ENCODE measurements around the gene CISD1.

Gene CISD1

DNA sequence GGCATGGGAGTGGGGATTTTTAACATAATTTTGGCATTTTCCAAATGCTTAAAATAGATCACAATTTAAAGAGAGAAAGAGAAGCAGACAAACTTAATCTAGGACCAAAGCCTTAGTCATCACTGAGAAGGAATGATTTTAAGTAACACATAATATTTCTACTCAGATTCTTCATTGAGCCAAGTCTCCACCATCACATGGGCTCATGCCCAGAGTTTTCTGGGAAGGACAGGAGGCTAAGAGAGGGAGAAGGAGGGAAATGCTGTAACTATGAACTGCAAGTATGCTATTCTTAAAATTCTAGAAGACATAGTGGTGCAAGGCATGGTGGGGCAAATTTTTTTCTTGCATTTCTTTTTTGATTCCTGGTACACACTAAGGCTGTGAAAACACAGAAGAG is 42.1 kb downstream of the CISD1 start:
- no peak for DNase-seq (ENCODE audit: low read depth)

GRCh38 chr10:58316874-58317273 is 47.9 kb downstream of the CISD1 start:
- no peak for DNase-seq (ENCODE audit: low read depth)

GRCh38 chr10:58318346-58318745 is 49.4 kb downstream of the CISD1 start:
- DNase-seq (ENCODE audit: low read depth), result no peak

- DNase-seq (ENCODE audit: low read depth), result no peak
Observed at GRCh38 chr10:58319599-58319998, 50.6 kb downstream of the CISD1 start.

GRCh38 chr10:58320351-58321049 is 51.5 kb downstream of the CISD1 start:
- DNase-seq (ENCODE audit: low read depth), result no peak

GRCh38 chr10:58322072-58322834 is 53.3 kb downstream of the CISD1 start:
- no peak for DNase-seq (ENCODE audit: low read depth)

DNA sequence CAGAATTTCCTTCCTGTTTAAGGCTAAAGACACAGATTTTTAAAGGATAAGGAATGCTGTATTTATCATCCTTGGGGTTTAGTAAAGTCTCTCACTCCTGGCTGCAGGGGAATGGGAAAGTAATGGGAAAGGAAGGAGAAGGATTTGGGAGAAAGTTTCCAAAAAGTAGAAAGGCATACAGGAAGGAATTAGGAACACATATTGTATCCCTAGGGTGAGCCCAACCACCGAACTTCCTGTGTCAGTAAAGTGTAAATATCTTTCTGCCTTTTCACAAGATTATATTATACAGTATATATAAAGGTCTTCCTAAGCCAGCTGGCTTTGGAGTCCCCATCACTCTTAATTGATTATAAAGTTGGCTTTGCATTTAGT is 53.9 kb downstream of the CISD1 start:
- DNase-seq (ENCODE audit: low read depth), result no peak

DNA sequence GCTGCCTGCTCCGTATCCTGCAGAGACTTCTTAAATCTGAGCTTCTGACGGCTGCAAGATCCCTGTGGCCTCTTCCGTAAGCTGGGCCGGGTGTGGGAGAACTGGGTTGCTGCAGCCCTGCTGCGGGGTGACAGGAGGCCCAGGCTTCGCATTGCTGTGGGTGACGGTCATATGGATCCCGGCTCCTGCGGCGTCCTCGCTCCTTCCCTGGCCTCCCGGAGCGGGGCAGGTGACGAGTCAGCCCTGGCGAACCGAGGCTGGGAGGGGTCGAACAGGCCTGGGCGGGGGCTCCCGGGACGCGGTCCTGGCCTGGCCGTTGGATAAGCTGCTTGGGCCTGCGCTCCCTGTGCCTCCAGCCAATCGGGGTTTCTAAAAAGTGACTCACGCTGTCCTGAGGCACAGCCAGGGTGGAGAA is 58.0 kb downstream of the CISD1 start:
- DNase-seq (ENCODE audit: low read depth), result no peak

- DNase-seq (ENCODE audit: low read depth), result no peak
Observed at GRCh38 chr10:58328233-58328632, 59.3 kb downstream of the CISD1 start.

GRCh38 chr10:58330431-58330830 is 61.5 kb downstream of the CISD1 start:
- DNase-seq (ENCODE audit: low read depth), result no peak

- DNase-seq (ENCODE audit: low read depth), result no peak
Observed at GRCh38 chr10:58331646-58332045, 62.7 kb downstream of the CISD1 start.

GRCh38 chr10:58334817-58335305 is 65.9 kb downstream of the CISD1 start, which contains the start of gene UBE2D1:
TSS of gene UBE2D1 (plus strand) at chr10:58335006. CDS start at chr10:58335202, 196 bp downstream.
- DNase-seq (ENCODE audit: low read depth), result no peak

DNA sequence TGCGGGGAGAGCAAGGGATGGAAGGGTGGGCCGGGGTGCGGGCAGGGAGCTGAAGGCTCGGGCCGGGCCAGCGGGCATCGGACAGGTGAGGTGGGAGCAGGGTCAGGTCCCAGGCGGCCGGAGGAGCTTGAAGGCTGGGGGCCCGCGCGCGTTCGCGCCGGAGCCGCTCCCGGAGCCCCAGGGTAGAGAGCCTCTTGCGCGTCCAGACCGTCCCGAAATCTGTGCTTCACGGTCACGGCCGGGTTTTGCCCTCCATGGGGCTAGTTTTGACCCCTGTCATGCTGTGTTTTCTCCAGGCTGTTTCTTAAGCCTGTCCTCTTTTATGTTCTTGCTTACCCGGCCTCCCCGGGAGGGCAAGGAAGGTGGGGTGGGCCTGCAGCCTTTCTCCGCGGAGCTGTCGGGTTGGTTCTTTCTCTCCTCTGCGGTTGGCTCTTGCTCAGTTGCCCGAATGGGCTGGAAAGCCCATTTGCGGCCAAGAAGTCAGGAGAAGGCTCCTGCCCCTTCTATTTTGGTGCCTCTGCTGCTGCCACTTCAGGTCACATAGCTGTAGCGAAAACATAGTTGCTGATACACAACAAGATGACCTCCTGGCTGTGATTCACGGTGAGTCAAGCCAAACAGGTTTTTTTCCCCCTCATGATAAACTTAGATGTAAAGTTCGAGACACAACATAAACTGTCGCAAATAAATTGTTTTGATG is 66.5 kb downstream of the CISD1 start:
- no peak for DNase-seq (ENCODE audit: low read depth)

DNA sequence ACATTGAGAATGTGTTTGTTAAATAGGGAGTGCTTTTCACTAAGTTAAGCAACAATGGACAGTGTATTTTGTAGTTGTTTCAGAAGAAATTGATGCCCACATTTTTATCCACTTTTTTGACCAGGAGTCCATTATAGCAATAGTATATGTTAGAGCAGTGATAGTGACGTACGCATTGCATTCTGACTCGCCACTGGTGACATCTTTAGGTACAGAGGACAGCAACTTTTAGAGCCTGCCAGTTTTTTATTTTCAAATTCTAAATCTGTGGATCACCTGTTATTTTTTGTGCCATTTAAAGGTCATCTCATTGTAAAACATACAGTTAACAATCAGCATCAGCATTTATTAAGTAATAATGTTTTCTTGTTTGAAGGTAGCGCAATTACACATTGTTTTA is 67.3 kb downstream of the CISD1 start:
- DNase-seq (ENCODE audit: low read depth), result no peak

All from non-pigmented ciliary epithelial cell (primary cell).